HG03159 (cell line): ENCODE measurements around the gene PSMA7.
A peak's percentile ranks its signal among the peaks of the same experiment; 100 is the strongest.

ENCODE experiments used
- ATAC-seq: cut with Tn5 transposase; IDR thresholded peaks from one replicate; pipeline ENCODE4 v1.9.1; 2021; ENCODE audit warnings: mild to moderate bottlenecking, moderate library complexity; ENCODE audit not compliant: unreplicated experiment

The PSMA7 gene

DNA sequence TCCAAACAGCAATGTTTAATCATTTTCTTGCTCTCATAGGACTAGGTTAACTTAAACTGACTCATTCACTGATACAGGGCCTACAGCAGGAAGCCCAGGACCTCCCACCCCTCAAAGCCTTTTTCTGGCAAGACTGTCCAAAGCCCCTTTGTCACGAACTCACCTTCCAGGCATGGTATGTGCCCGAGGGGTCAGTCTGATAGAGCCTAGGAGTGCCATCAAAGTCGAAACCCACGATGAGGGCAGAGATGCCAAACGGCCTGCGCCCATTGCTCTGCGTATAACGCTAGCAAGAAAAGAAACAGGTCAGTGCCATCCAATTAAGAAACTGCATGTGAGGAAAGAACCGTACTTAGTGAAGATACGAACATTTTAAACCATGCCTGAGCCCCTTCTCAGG lies 4.3 kb downstream of the PSMA7 start:
- ATAC-seq = no peak

DNA sequence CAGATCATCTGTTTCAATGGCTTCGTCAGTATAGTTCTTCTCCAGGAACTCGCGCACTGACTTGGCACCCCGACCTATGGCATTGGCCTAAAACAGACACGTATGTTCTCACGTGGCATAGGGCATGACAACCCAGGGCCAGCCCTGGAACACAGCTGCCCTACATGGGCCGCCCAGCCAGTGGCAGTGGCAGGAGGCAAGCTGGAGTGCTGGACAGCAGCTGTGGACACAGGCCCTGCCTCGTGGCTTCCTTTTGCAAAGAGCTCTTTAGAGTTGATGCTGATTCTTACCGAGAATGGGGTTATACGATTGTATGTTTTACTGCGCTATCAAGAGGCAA lies 5.0 kb downstream of the PSMA7 start:
- no peak for ATAC-seq

- ATAC-seq = no peak
These were observed 5.6 kb downstream of the PSMA7 start for GRCh38 chr20:62137478-62138203.

DNA sequence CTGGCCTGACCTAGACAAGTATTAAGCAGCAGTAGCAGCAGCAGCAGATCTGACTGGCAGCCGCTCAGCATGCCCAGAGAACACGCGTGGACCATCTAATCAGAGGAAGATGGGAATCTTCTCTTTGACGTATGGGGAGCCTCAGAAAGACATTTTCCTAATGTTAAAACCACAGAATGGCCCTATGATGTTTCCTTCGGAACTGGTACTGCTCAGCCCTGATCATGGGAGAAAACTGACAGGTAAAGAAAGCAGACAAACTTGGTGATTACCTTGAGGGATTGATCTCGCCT lies 6.2 kb downstream of the PSMA7 start:
- no peak for ATAC-seq

GRCh38 chr20:62136283-62137091 lies 6.7 kb downstream of the PSMA7 start:
- no peak for ATAC-seq

GRCh38 chr20:62135573-62136266 lies 7.5 kb downstream of the PSMA7 start:
- ATAC-seq = no peak

DNA sequence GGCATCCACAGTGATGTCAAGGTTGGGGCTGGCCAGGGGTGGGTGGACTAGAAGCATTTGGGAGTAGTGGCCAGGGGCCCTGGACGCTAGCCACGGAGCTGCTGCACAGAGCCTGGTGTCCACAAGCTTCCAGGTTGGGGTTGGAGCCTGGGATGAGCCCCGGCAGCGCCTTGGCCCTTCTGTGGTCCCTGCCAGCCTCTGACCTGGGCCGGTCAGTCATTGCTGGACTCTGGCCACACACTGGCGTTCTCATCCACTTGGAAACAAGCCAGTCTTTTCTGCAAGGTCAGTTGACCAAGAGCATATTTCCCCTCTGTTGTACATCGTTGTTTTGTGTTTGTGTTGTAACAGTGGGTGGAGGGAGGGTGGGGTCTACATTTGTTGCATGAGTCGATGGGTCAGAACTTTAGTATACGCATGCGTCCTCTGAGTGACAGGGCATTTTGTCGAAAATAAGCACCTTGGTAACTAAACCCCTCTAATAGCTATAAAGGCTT lies 8.4 kb downstream of the PSMA7 start:
- ATAC-seq = no peak

DNA sequence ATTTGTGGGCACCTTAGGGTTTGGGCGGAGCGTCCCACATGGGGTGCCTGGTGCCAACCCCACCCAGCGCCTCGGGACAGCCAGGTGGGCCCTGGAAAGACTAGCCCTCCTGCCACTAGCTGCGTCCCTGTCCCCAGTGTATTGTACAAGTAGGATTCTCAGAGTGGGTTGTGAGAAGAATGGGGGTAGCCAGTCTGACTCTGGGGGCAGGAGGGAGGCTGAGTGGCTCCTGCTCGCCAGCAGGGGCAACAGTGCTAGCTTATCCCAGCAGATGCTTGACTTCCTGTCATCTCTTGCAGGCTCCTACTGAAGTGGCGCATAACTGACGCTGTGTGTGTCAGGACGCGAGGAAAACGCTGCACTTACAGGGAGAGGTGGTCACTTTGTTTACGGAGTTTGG lies 9.3 kb downstream of the PSMA7 start:
- ATAC-seq = no peak

DNA sequence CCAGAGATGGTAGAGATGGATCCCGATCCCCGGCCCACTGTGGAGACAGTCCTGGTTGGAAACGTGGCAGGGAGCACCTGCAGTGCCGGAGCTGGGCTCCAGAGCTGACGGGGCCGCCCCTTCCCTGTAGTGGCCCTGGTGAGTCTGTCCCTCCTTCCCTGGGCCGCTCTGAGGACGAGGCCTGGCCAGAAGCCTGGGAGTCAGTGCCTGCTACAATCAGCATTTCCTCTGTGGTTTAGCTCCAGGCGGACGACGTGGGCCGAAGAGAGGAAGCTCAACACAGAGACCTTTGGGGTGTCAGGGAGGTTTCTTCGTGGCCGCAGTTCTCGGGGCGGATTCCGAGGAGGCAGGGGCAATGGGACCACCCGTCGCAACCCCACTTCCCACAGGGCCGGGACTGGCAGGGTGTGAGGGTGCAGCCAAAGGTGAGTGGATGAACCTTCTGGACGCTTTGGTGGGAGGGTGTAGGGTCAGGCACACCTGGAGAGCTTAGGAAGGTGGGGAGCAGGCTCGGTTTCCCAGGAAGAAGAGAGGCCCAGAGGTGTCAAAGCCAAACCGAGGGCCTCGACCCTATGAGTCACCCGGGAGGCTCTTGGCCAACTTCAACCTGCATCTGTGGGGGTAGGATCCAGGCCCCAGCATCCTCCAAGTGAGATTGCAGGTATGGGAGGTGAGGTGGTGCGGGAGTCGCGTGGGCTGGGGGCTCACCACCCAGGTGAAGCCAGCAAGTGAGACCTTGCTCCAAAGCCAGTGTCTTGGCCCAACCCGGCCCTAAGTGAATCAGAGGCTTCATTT lies 9.9 kb downstream of the PSMA7 start:
- ATAC-seq = no peak

GRCh38 chr20:62132421-62132820 lies 10.8 kb downstream of the PSMA7 start:
- no peak for ATAC-seq

- no peak for ATAC-seq
These were observed 11.5 kb downstream of the PSMA7 start for GRCh38 chr20:62131560-62132320.

GRCh38 chr20:62129731-62130531 lies 13.3 kb downstream of the PSMA7 start:
- no peak for ATAC-seq

DNA sequence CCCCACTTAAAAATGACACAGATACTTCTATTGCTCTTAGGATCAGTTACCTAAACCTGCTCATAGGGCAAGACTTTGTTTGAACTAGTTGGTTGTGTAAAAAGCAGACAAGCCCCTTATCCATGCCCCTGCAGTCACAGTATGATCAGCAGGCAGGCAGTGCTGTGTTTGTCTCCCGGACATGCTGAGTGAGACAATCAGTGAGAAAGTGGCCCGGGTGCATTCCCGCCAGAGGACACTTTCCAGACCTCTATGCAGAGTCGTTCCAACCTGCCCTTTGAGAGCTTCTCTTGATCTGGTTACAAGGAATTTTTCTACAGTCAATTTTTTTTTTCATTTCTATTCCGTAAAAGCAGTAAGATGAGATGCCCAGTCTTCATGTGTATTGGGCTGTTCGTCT lies 14.7 kb downstream of the PSMA7 start:
- ATAC-seq = no peak

DNA sequence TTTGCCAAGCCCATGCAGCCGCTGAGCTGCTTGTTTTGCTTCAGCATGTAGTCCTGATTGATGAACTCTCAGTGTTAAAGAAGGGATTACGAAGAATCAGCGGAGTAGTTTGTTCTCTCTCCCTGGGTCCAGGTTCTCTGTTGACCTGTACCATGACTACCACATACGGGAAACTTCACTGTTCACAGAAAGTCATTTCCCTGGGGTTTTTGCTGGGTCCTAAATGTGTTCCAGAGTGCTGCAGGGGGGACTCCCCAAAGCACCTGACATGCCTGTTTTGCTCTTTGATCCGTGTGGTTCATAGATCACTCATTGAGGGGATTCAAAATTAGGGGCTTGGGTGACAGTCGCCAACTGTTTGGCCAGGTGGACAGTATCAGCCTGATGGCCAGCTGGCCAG lies 15.4 kb downstream of the PSMA7 start:
- ATAC-seq = no peak

GRCh38 chr20:62126141-62126540 lies 17.1 kb downstream of the PSMA7 start:
- ATAC-seq = no peak

DNA sequence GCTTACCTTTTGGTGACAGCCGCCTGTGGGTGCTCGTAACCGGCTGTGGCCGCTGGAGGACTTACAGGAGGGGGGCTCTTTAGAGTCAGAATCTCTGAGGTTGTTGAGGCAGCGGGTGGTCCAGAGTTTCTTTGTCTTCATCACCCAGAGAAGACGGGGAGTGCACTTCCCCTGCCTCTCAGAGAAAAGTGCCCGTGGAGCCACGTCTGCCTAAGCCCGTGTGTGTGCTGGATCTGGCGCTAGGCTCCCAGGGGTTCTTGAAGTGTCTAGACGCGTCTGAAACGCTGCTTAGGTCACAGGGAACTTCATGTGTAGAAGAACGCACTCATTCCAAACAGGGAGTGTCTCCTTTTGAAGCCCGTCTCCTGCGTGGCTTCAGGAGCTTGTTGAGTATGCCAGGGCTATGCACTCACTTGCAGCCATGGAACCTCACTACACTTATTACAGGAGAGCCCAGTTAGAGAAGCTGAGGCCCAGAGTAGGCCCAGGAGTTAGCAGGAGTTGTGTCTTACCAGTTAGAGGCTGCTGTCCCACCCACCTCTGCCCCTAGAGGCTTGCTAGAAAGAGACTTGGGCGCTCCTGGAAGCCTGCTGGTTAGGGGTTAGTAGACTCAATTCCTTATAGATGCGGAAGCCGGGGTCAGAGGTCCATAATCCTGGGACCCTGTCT lies 19.6 kb downstream of the PSMA7 start:
- ATAC-seq = no peak

DNA sequence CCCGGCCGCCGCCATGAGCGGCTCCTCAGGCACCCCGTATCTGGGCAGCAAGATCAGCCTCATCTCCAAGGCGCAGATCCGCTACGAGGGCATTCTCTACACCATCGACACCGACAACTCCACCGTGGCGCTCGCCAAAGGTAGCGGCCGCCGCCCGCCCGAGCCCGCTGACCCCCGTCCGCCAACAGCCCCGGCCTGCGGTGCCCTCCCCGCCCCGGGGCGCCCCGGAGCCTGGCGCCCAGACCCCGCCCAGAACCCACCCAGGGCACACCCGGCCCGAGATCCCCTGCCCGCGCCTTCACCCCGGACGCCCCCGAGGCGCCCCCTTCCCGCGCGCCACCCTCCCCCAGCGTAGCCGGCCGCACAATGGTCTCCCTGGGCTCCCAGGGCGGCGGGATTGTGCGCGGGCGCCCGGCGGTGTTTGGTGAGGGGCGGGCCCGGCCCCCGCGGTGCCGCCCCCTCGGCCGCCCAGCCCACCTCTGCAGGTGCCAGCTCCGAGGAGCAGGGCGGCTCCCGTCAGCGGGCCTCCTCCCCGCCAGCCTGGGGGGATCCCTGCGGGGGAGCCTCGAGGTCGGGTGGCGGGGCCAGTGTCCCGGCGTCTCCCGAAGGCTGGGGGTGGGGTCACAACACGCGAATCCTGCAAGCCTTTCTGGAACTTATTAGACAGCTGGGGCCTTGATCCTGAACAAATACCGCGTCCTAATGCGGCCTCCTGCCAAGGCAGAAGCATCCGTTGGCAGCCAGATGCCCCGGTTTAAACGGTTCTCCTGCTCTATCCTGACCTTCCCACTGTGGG lies 20.3 kb downstream of the PSMA7 start:
- ATAC-seq = peak; percentile 27
